ENCODE measurements around the gene CPN2. TPM values are rescaled to one million over a fixed set of nuclear protein-coding genes. Genes with fewer than 3 reads are reported as not detected.

Gene CPN2, protein sequence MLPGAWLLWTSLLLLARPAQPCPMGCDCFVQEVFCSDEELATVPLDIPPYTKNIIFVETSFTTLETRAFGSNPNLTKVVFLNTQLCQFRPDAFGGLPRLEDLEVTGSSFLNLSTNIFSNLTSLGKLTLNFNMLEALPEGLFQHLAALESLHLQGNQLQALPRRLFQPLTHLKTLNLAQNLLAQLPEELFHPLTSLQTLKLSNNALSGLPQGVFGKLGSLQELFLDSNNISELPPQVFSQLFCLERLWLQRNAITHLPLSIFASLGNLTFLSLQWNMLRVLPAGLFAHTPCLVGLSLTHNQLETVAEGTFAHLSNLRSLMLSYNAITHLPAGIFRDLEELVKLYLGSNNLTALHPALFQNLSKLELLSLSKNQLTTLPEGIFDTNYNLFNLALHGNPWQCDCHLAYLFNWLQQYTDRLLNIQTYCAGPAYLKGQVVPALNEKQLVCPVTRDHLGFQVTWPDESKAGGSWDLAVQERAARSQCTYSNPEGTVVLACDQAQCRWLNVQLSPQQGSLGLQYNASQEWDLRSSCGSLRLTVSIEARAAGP
- not detected in 2 replicates for total RNA-seq

DNA sequence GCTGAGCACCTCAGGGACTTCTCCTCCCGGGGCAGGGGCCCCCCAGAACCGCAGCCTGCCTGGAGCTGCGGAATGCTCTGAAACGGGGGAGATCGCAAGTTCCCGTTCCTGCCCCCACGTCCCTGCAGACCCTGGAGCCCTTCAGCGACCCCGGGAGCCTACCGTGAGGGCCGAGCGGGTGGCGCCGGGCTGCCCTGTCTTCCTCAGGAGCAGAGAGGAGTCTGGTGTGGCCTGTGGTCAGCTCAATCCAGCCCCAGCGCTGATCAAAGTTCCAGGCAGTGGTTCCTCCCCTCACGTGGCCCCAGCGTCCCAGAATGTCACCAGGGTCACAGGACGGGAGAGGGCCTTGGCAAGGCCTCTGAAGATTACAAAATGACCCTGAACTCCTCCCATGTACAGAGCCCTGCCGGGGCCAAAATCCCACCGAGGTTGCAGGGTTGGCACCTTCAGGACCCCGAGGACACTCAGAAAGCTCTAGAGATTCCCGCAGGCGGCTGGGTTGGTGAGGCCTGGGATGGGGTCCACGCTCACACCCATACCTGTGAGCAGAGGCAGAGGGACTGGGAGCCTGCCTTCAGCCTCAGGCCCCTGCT lies at the start of gene CPN2:
TSS of gene CPN2 (minus strand) at position 249 of the 593 bp plus-strand sequence. CDS start 8,626 bp downstream, outside the sequence.

DNA sequence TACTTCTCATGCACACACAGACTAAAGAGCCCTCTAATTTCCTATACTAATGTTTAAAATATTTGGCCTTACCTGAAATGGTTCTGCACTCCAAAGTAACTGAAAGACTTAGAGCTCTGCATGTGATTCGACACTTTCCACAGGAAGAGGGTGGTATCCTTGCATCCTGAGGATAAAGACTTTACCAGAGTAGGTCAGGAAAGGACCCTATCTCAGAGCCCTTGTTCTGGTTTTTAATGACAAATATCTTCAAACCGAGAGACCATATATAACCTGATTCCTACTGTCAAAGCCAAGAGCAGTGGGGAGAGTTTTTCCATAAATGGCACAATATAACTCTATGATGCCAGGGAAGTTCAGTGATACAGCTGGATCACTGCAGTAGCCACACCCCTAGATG lies 48.0 kb upstream of the CPN2 start, which contains the start of gene GP5:
TSS of gene GP5 (minus strand) at position 101 of the 400 bp plus-strand sequence. CDS start 984 bp downstream, outside the sequence.

DNA sequence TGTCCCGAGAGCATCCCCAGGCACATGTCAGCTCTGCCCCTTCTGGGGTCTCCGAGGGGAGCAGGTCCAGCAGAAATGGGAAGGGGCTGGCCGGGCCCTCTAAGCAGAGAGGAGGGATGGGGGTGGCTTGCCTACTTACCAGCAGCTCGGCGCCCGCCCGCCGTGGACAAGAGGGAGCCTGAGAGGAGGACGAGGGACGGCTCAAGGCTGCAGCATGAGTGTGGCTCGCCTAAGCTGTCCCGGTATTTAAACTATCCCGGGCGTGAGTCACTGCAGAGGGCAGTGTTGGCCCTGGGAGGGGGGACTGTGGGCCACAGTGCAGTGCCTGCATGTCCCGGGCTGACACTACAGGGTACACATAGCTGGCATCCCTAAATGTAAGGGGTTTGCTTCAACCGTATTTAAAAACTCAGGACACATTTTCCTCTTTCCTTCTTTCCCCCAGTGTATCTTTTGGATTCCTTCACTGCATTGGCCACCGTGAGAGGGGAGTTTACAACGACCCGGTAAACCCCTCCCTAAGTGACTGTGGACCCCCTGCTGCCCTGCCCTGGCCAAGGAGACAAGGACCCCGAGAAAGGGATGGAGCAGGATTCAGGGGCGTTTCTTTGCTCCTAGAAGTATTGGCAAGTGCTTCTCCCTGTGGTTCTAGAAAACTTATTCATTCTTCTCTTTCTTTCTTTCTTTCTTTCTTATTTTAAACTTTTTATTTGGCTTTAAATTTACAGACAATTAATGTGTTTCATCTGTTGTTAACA lies 18.6 kb upstream of the CPN2 start, which contains the start of gene LRRC15:
TSS of gene LRRC15 (minus strand) at position 222 of the 758 bp plus-strand sequence. CDS start 8,700 bp downstream, outside the sequence.

Other genes with a start within 250 kb of the CPN2 start
- 100 and 117 TPM in 2 replicates for gene HES1, start 215.2 kb downstream of the CPN2 start, total RNA-seq
- gene LRRC15, start 18.4 kb upstream of the CPN2 start, total RNA-seq = not detected in 2 replicates
- gene GP5, start 47.9 kb upstream of the CPN2 start, total RNA-seq = not detected in 2 replicates
- gene ATP13A3, start 135.7 kb upstream of the CPN2 start, total RNA-seq = 191 and 268 TPM in 2 replicates